Jurkat, Clone E6-1 (cell line): ENCODE data around the gene TOX3.

ENCODE experiments used
- DNase-seq: peaks from one replicate; pipeline ENCODE4 v3.0.0-alpha.2; 2011; ENCODE audit warnings: low read depth, low spot score
- H3K4me3 ChIP-seq: 2 replicates; pipeline ENCODE4 v1.5.1; 2011; ENCODE audit warnings: mild to moderate bottlenecking, low read length, control low read depth, moderate library complexity

The TOX3 gene

GRCh38 chr16:52498328-52499059, 48.4 kb downstream of the TOX3 start:
- no peak for DNase-seq
- no peak overlapping the region for H3K4me3 ChIP-seq

- no peak for DNase-seq
- H3K4me3 ChIP-seq: no peak overlapping the region
These were observed 49.7 kb downstream of the TOX3 start for GRCh38 chr16:52497067-52497816.

GRCh38 chr16:52496051-52496876, 50.7 kb downstream of the TOX3 start:
- H3K4me3 ChIP-seq: no peak overlapping the region
- no peak for DNase-seq

- no peak for DNase-seq
These were observed 52.3 kb downstream of the TOX3 start for GRCh38 chr16:52494621-52495020.

GRCh38 chr16:52494145-52494544, 52.8 kb downstream of the TOX3 start:
- H3K4me3 ChIP-seq: no peak overlapping the region
- DNase-seq: no peak

More at GRCh38 chr16:52494621-52495020, 52.3 kb downstream of the TOX3 start:
- no peak overlapping the region for H3K4me3 ChIP-seq

- DNase-seq: no peak
- H3K4me3 ChIP-seq: no peak overlapping the region
These were observed 54.1 kb downstream of the TOX3 start for GRCh38 chr16:52492789-52493357.

GRCh38 chr16:52491216-52491615, 55.7 kb downstream of the TOX3 start:
- DNase-seq: no peak

GRCh38 chr16:52489894-52490293, 57.0 kb downstream of the TOX3 start:
- no peak for DNase-seq
- no peak overlapping the region for H3K4me3 ChIP-seq

More at GRCh38 chr16:52491216-52491615, 55.7 kb downstream of the TOX3 start:
- H3K4me3 ChIP-seq: no peak overlapping the region

- no peak for DNase-seq
- H3K4me3 ChIP-seq: no peak overlapping the region
These were observed 58.1 kb downstream of the TOX3 start for GRCh38 chr16:52488837-52489289.

- H3K4me3 ChIP-seq: no peak overlapping the region
- DNase-seq: no peak
These were observed 59.0 kb downstream of the TOX3 start for GRCh38 chr16:52487849-52488457.

GRCh38 chr16:52480237-52480636, 66.7 kb downstream of the TOX3 start:
- H3K4me3 ChIP-seq: no peak overlapping the region

GRCh38 chr16:52476111-52476510, 70.8 kb downstream of the TOX3 start:
- no peak for DNase-seq
- H3K4me3 ChIP-seq: no peak overlapping the region

More at GRCh38 chr16:52480237-52480636, 66.7 kb downstream of the TOX3 start:
- DNase-seq: no peak

- DNase-seq: no peak
- no peak overlapping the region for H3K4me3 ChIP-seq
These were observed 72.3 kb downstream of the TOX3 start for GRCh38 chr16:52474679-52475078.

GRCh38 chr16:52473096-52473495, 73.8 kb downstream of the TOX3 start:
- DNase-seq: no peak
- no peak overlapping the region for H3K4me3 ChIP-seq

- DNase-seq: no peak
- H3K4me3 ChIP-seq: no peak overlapping the region
These were observed 75.1 kb downstream of the TOX3 start for GRCh38 chr16:52471650-52472370.

- no peak overlapping the region for H3K4me3 ChIP-seq
- no peak for DNase-seq
These were observed 76.4 kb downstream of the TOX3 start for GRCh38 chr16:52470585-52470984.

GRCh38 chr16:52469775-52470174, 77.2 kb downstream of the TOX3 start:
- no peak for DNase-seq
- no peak overlapping the region for H3K4me3 ChIP-seq

- DNase-seq: no peak
- H3K4me3 ChIP-seq: no peak overlapping the region
These were observed 77.9 kb downstream of the TOX3 start for GRCh38 chr16:52469091-52469490.
